HCT116 (cell line): ENCODE results near the gene NOC2L. TPM values are rescaled to one million over a fixed set of nuclear protein-coding genes. Genes with fewer than 3 reads are reported as not detected.

ENCODE experiments used
- ATAC-seq: fragments of 200-7000 bp; cut with Tn5 transposase; 2 replicates; pipeline ENCODE4 v1.9.1; 2020; ENCODE audit warnings: mild to moderate bottlenecking, moderate library complexity
- BruUV-seq: library from RNA; stranded (reverse); fragments of 400-500 nt; replicated peaks from 2 replicates; lab custom pipeline; 2021; lab: Mats Ljungman, UMichigan
- CTCF ChIA-PET: fragments of 300-600 bp; sonication (Branson Sonifier 250); formaldehyde crosslinking; loops from one replicate; lab custom pipeline; 2021; ENCODE audit warnings: antibody characterized with exemption; lab: Charles Lee
- POLR2A ChIA-PET: fragments of 300-600, 350-600 bp; sonication (Branson Sonifier 250); formaldehyde crosslinking; loops from one replicate; lab custom pipeline; 2021; ENCODE audit warnings: antibody characterized with exemption; lab: Charles Lee
- RAD21 ChIA-PET, 2 experiments: fragments of 300-600 bp; sonication (Branson Sonifier 250); formaldehyde crosslinking; loops; one replicate each; lab custom pipeline; 2023; ENCODE audit warnings: low total read pairs in 2 of 2; ENCODE audit not compliant: uncharacterized antibody in 2 of 2, unreplicated experiment in 2 of 2, low non-redundant PET in 1 of 2; lab: Charles Lee
- DNase-seq: peaks from one replicate; pipeline ENCODE4 v3.0.0-alpha.2; 2010; ENCODE audit warnings: low read depth, low spot score
- H2AFZ ChIP-seq: fragments of 200-600 bp; shearing (Covaris generic), sonication (generic); 2 replicates; pipeline ENCODE4 v1.6.1; 2017; ENCODE audit warnings: low read depth, mixed run types, mixed read lengths, antibody characterized with exemption, low read length; ENCODE audit not compliant: poor library complexity, severe bottlenecking
- H3K27ac ChIP-seq: 2 replicates; pipeline ENCODE4 v1.5.1; 2012; ENCODE audit warnings: low read depth, low read length
- H3K27me3 ChIP-seq: fragments of 200-600 bp; sonication (generic); 2 replicates; pipeline ENCODE4 v1.6.1; 2016; ENCODE audit warnings: mixed run types, low read length, mixed read lengths; ENCODE audit not compliant: insufficient read depth
- H3K36me3 ChIP-seq, 2 experiments: fragments of 200-500 bp in 1 of 2; fragments of 200-600 bp in 1 of 2; sonication (Bioruptor generic) in 1 of 2; sonication (generic) in 1 of 2; 2 replicates each; pipeline versions ENCODE4 v1.5.1 to v1.6.1; 2014 to 2016; ENCODE audit warnings: low read length in 2 of 2, inconsistent platforms in 1 of 2, mixed read lengths in 1 of 2, mixed run types in 1 of 2; ENCODE audit not compliant: insufficient read depth in 2 of 2, control insufficient read depth in 1 of 2
- H3K4me1 ChIP-seq, 2 experiments: fragments of 200-600 bp in 1 of 2; sonication (generic) in 1 of 2; 2 replicates each; pipeline versions ENCODE4 v1.5.1 to v1.6.1; 2012 to 2017; ENCODE audit warnings: low read length in 2 of 2, inconsistent platforms in 1 of 2, mild to moderate bottlenecking in 1 of 2, mixed read lengths in 1 of 2, mixed run types in 1 of 2, moderate library complexity in 1 of 2; ENCODE audit not compliant: insufficient read depth in 2 of 2, control insufficient read depth in 1 of 2
- H3K4me2 ChIP-seq: fragments of 200-600 bp; sonication (generic); 2 replicates; pipeline ENCODE4 v1.6.1; 2017; ENCODE audit warnings: mixed run types, low read length, mixed read lengths
- H3K4me3 ChIP-seq, 2 experiments: fragments of 200-600 bp in 1 of 2; sonication (generic) in 1 of 2; replicated peaks in 1 of 2; 2 replicates each; pipeline ENCODE4 v1.5.1; 2011 to 2016; ENCODE audit warnings: low read length in 2 of 2, control low read depth in 1 of 2, low read depth in 1 of 2, mild to moderate bottlenecking in 1 of 2, mixed read lengths in 1 of 2, mixed run types in 1 of 2
- H3K79me2 ChIP-seq: fragments of 200-600 bp; sonication (generic); 2 replicates; pipeline ENCODE4 v1.6.1; 2017; ENCODE audit warnings: mild to moderate bottlenecking, mixed run types, low read length, moderate library complexity, mixed read lengths; ENCODE audit not compliant: insufficient read depth
- H3K9ac ChIP-seq: fragments of 200-600 bp; sonication (generic); 2 replicates; pipeline ENCODE4 v1.6.1; 2016; ENCODE audit warnings: low read length, mixed read lengths
- H3K9me2 ChIP-seq: fragments of 200-600 bp; sonication (generic), shearing (Covaris generic); 2 replicates; pipeline ENCODE4 v1.6.1; 2017; ENCODE audit warnings: mixed run types, mild to moderate bottlenecking, moderate library complexity; ENCODE audit not compliant: insufficient read depth
- H3K9me3 ChIP-seq, 2 experiments: fragments of 200-500 bp in 1 of 2; fragments of 200-600 bp in 1 of 2; sonication (Bioruptor generic) in 1 of 2; sonication (generic) in 1 of 2; 2 replicates each; pipeline ENCODE4 v1.6.1; 2014 to 2017; ENCODE audit warnings: low read length in 2 of 2, mixed read lengths in 2 of 2, inconsistent platforms in 1 of 2, low read depth in 1 of 2, mild to moderate bottlenecking in 1 of 2, mixed run types in 1 of 2, moderate library complexity in 1 of 2; ENCODE audit not compliant: control insufficient read depth in 1 of 2, insufficient read depth in 1 of 2
- H4K20me1 ChIP-seq: fragments of 200-600 bp; sonication (generic), shearing (Covaris generic); 2 replicates; pipeline ENCODE4 v1.6.1; 2017; ENCODE audit warnings: mixed run types, mild to moderate bottlenecking, moderate library complexity; ENCODE audit not compliant: insufficient read depth
- CBX3 ChIP-seq: IDR thresholded peaks from 2 replicates; pipeline ENCODE4 v1.6.1; 2012; ENCODE audit warnings: low read depth
- CEBPB ChIP-seq: IDR thresholded peaks from 2 replicates; pipeline ENCODE4 v1.6.1; 2012; ENCODE audit warnings: low read depth
- FOSL1 ChIP-seq: IDR thresholded peaks from 2 replicates; pipeline ENCODE4 v1.6.1; 2012; ENCODE audit warnings: low read depth
- JUND ChIP-seq: IDR thresholded peaks from 2 replicates; pipeline ENCODE4 v1.6.1; 2012
- RAD21 ChIP-seq: IDR thresholded peaks from 2 replicates; pipeline ENCODE4 v1.6.1; 2012; ENCODE audit warnings: low read depth, mild to moderate bottlenecking
- SIN3A ChIP-seq: IDR thresholded peaks from 2 replicates; pipeline ENCODE4 v1.6.1; 2012; ENCODE audit warnings: low read depth
- SP1 ChIP-seq: IDR thresholded peaks from 2 replicates; pipeline ENCODE4 v1.6.1; 2012; ENCODE audit warnings: low read depth
- SRF ChIP-seq: IDR thresholded peaks from 2 replicates; pipeline ENCODE4 v1.6.1; 2012; ENCODE audit warnings: low read depth
- YY1 ChIP-seq: IDR thresholded peaks from 2 replicates; pipeline ENCODE4 v1.6.1; 2011; ENCODE audit warnings: low read length, low read depth, moderate library complexity, mild to moderate bottlenecking; ENCODE audit not compliant: insufficient replicate concordance; ENCODE audit errors: extremely low read depth
- ZFX ChIP-seq: fragments of 450-650 bp; IDR thresholded peaks from 2 replicates; pipeline ENCODE4 v1.6.1; 2017
- intact Hi-C: fragments of 100-400 bp; cut with micrococcal nuclease; formaldehyde crosslinking; loops from 2 replicates; pipeline ENCODE4 v1.10.0; 2022
- total RNA-seq: library from RNA; stranded (reverse); gene quantifications from one replicate; pipeline ENCODE4 v1.2.1, GENCODE V29; 2021; ENCODE audit not compliant: unreplicated experiment
- TF ChIP-seq, protein P1 (sequence below): IDR thresholded peaks from 2 replicates; pipeline ENCODE4 v1.6.1; 2012
- TF ChIP-seq, protein P2 (sequence below): IDR thresholded peaks from 2 replicates; pipeline ENCODE4 v1.6.1; 2012
- TF ChIP-seq, protein P3 (sequence below): IDR thresholded peaks from 2 replicates; pipeline ENCODE4 v1.6.1; 2012; ENCODE audit warnings: low read depth

The NOC2L gene
- total RNA-seq, 1 experiment from 2014 or later, result 260 TPM

DNA sequence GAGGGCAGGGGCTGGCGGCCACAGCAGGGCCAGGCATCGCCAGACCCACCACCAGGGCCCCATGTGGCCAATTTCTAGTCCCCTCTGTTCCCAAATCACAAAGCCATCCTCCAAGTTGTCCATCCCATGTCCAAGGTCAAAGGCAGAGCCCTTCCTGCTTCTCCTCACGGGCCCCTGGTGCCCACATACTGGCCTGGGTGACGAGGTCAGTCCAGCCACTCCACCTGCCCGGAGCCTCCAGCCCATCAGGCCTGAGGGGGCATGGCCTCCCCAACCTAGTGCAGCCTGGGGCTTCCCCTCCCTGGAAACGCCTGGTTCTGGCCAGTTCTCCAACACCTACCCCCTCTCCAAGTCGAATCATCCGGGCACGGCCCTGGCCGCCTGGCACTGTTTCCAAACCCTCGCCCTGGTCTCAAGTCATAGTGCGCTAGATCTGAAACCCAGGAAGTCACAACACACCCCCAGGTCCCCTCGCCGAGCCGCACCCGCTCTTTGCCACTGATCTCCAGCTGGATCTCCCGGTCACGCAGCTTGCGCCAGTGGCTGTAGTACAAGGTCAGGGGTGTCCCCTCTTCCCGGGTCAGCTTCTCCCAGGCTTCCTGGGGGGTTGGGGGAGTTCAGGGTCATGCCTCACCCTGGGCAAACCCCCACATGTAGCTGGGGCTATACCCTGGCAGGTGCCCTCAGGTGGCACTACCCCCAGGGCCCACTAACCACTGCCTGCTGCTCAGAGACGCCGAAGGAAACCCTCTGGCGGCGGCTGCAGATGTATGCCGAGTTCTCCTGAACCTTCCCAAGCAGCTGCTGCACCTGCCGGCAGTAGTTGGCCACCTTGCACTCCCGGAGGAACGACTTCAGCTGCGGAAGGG, 13.1 kb downstream of the NOC2L start:
- Histone ChIP-seq H2AFZ (no peak overlapping the region), H3K79me2 (peaks cover 9% of the 10 kb centered on the region; the same call in 1 of the 2 replicates), H3K4me2 (no peak overlapping the region), H3K4me1 (peaks cover 22 to 29% of the 10 kb centered on the region in 2 experiments), H3K9ac (no peak overlapping the region), H3K9me3 (no peaks in the 10 kb centered on the region), H3K36me3 (peaks cover 27 to 50% of the 10 kb centered on the region in 2 experiments), H3K27me3 (peaks cover 5% of the 10 kb centered on the region; the same call in 1 of the 2 replicates), H3K27ac (no peak overlapping the region), H3K9me2 (no peaks in the 10 kb centered on the region), H4K20me1 (no peaks in the 10 kb centered on the region), H3K4me3 (no peak overlapping the region)
- CTCF ChIA-PET, result no interaction called here
- TF ChIP-seq YY1, result no peak
- no TSS peak for BruUV-seq
- ATAC-seq (no peak), DNase-seq (no peak)
- intact Hi-C loops, result no loop called here
- RAD21 ChIA-PET, result interaction anchor here in 1 of 2 experiments (0.8 kb wide), 1 partner anchor 9 kb away, joined by 3 read pairs; no protein-coding TSS in a partner anchor
- POLR2A ChIA-PET, result no interaction called here

DNA sequence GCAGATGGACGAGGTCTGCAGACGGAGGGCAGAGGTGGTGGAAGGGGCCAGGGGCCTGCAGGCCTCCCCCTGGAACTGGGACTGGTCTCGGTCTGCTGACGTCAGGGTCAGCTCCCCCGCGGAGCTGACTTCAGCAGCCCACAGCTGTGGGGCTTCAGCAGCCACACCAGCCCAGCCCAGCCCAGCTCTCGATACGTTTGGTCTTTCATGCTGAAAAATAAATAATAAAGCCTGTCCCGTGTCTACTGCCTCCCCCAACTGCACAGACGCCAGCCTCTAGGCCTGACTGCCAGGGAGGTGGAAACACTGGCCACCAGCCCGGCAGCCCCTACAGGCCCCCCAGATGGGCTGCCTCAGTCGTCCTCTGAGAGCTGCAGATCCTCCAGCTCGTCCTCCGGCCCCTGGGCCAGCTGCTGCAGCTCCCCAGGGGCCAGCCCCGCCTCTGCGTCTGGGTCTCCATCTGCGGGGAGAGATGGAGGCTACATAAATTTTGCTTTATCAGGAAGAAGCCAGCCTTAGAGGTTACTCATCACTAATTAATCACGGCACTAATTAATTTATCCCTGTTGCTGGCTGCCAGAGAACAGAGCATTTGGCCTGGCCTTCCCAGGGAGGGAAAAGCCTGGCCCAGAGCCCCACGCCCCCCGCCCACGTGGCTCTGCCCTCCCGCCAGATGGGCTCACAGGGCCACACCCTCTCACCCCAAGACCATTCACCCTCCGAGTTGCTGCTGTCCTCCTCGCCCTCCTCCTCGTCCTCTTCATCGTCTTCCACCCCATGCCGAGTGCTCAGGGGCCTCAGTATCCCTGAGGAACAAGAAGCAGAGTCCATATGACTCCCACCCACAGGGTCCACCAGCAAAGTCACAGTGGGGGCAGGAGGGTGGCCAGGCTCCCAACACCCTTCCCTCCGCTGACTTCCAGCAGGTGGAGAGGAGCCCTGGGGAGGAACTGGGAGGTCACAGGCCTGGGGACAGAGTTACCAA, 14.4 kb downstream of the NOC2L start:
- ATAC-seq (no peak), DNase-seq (no peak)
- H3K4me2 ChIP-seq, result no peak overlapping the region
- peaks cover 5% of the 10 kb centered on the region; the same call in 1 of the 2 replicates for H3K79me2 ChIP-seq
- no peak overlapping the region for H3K4me3 ChIP-seq
- H4K20me1 ChIP-seq, result no peaks in the 10 kb centered on the region
- peaks cover 17 to 38% of the 10 kb centered on the region in 2 experiments; a peak in 3 of 4 replicates for H3K36me3 ChIP-seq
- no peak overlapping the region for H3K9ac ChIP-seq
- peaks cover 31 to 41% of the 10 kb centered on the region in 2 experiments for H3K4me1 ChIP-seq
- CTCF ChIA-PET, result no interaction called here
- BruUV-seq, result TSS peak; percentile 77
- H3K9me2 ChIP-seq, result no peaks in the 10 kb centered on the region
- RAD21 ChIA-PET, result no interaction called here
- POLR2A ChIA-PET, result no interaction called here
- no peaks in the 10 kb centered on the region for H3K9me3 ChIP-seq
- no peak for TF ChIP-seq JUND
- TF ChIP-seq CBX3, result no peak
- TF ChIP-seq ZFX, result no peak
- TF ChIP-seq, protein P1, sequence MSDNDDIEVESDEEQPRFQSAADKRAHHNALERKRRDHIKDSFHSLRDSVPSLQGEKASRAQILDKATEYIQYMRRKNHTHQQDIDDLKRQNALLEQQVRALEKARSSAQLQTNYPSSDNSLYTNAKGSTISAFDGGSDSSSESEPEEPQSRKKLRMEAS, result no peak
- TF ChIP-seq, protein P2, sequence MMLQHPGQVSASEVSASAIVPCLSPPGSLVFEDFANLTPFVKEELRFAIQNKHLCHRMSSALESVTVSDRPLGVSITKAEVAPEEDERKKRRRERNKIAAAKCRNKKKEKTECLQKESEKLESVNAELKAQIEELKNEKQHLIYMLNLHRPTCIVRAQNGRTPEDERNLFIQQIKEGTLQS, result no peak
- TF ChIP-seq FOSL1, result no peak
- no peak for TF ChIP-seq RAD21
- no peak for TF ChIP-seq SRF
- TF ChIP-seq CEBPB, result no peak
- TF ChIP-seq, protein P3, sequence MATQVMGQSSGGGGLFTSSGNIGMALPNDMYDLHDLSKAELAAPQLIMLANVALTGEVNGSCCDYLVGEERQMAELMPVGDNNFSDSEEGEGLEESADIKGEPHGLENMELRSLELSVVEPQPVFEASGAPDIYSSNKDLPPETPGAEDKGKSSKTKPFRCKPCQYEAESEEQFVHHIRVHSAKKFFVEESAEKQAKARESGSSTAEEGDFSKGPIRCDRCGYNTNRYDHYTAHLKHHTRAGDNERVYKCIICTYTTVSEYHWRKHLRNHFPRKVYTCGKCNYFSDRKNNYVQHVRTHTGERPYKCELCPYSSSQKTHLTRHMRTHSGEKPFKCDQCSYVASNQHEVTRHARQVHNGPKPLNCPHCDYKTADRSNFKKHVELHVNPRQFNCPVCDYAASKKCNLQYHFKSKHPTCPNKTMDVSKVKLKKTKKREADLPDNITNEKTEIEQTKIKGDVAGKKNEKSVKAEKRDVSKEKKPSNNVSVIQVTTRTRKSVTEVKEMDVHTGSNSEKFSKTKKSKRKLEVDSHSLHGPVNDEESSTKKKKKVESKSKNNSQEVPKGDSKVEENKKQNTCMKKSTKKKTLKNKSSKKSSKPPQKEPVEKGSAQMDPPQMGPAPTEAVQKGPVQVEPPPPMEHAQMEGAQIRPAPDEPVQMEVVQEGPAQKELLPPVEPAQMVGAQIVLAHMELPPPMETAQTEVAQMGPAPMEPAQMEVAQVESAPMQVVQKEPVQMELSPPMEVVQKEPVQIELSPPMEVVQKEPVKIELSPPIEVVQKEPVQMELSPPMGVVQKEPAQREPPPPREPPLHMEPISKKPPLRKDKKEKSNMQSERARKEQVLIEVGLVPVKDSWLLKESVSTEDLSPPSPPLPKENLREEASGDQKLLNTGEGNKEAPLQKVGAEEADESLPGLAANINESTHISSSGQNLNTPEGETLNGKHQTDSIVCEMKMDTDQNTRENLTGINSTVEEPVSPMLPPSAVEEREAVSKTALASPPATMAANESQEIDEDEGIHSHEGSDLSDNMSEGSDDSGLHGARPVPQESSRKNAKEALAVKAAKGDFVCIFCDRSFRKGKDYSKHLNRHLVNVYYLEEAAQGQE, result no peak
- TF ChIP-seq SP1, result no peak
- no peak for TF ChIP-seq SIN3A
- TF ChIP-seq YY1, result no peak
- intact Hi-C loops, result no loop called here
- no peak overlapping the region for H2AFZ ChIP-seq
- H3K27me3 ChIP-seq, result peaks cover 6% of the 10 kb centered on the region; the same call in 1 of the 2 replicates
- H3K27ac ChIP-seq, result no peak overlapping the region
